ENCODE data around the gene DYDC1. TPM values are rescaled to one million over a fixed set of nuclear protein-coding genes. Genes with fewer than 3 reads are reported as not detected.

DYDC1 gene
- total RNA-seq, 2 experiments from 2014 or later = not detected

GRCh38 chr10:80320377-80320776 lies 36.2 kb downstream of the DYDC1 start:
- peaks cover 0 to 4% of the 10 kb centered on the region in 2 experiments for H3K9me3 ChIP-seq (ENCODE audit: control insufficient read depth in 1 of 2, insufficient read depth in 1 of 2, low read length in 2 of 2)
- Mint-ChIP-seq H3K27ac (no peak overlapping the region), H3K27me3 (no peaks in the 10 kb centered on the region), H3K36me3 (ENCODE audit: low read depth) (no peaks in the 10 kb centered on the region), H3K4me3 (no peak overlapping the region), H3K9me3 (no peaks in the 10 kb centered on the region), H3K4me1 (ENCODE audit: low read depth) (no peaks in the 10 kb centered on the region)
- H3K36me3 ChIP-seq (ENCODE audit: insufficient read depth, low read length) = no peaks in the 10 kb centered on the region
- CTCF ChIA-PET = no interaction called here
- H3K27me3 ChIP-seq (ENCODE audit: control insufficient read depth in 1 of 2, insufficient read depth in 2 of 2, low read length in 2 of 2) = peaks cover 0 to 2% of the 10 kb centered on the region in 2 experiments
- intact Hi-C loops (cut with DNase I, micrococcal nuclease) = no loop called here
- no peak overlapping the region for H3K27ac ChIP-seq (ENCODE audit: low read depth in 1 of 2, low read length in 2 of 2)
- no peak overlapping the region for H3K4me3 ChIP-seq (ENCODE audit: low read length)
- TF ChIP-seq CTCF (IDR thresholded peaks at IDR 0.05) = no peak
- ATAC-seq (ENCODE audit: poor library complexity) (no peak), DNase-seq (no peak)
- no peaks in the 10 kb centered on the region for H3K4me1 ChIP-seq (ENCODE audit: insufficient read depth, low read length)
- POLR2A ChIA-PET = no interaction called here

GRCh38 chr10:80319725-80320290 lies 36.7 kb downstream of the DYDC1 start:
- DNase-seq (no peak), ATAC-seq (ENCODE audit: poor library complexity) (no peak)
- no peak overlapping the region for H3K27ac Mint-ChIP-seq
- CTCF ChIA-PET = no interaction called here
- no peak overlapping the region for H3K4me3 Mint-ChIP-seq
- no peaks in the 10 kb centered on the region for H3K36me3 ChIP-seq (ENCODE audit: insufficient read depth, low read length)
- no peaks in the 10 kb centered on the region for H3K4me1 ChIP-seq (ENCODE audit: insufficient read depth, low read length)
- H3K27me3 ChIP-seq (ENCODE audit: control insufficient read depth in 1 of 2, insufficient read depth in 2 of 2, low read length in 2 of 2) = peaks cover 0 to 2% of the 10 kb centered on the region in 2 experiments
- POLR2A ChIA-PET = no interaction called here
- intact Hi-C loops (cut with DNase I, micrococcal nuclease) = no loop called here
- no peak overlapping the region for H3K4me3 ChIP-seq (ENCODE audit: low read length)
- no peak for TF ChIP-seq CTCF (IDR thresholded peaks at IDR 0.05)
- H3K4me1 Mint-ChIP-seq (ENCODE audit: low read depth) = no peaks in the 10 kb centered on the region
- no peaks in the 10 kb centered on the region for H3K9me3 Mint-ChIP-seq
- H3K27ac ChIP-seq (ENCODE audit: low read depth in 1 of 2, low read length in 2 of 2) = no peak overlapping the region
- H3K9me3 ChIP-seq (ENCODE audit: control insufficient read depth in 1 of 2, insufficient read depth in 1 of 2, low read length in 2 of 2) = peaks cover 0 to 8% of the 10 kb centered on the region in 2 experiments
- H3K27me3 Mint-ChIP-seq = no peaks in the 10 kb centered on the region
- no peaks in the 10 kb centered on the region for H3K36me3 Mint-ChIP-seq (ENCODE audit: low read depth)

- no peaks in the 10 kb centered on the region for H3K9me3 Mint-ChIP-seq
- intact Hi-C loops (cut with DNase I, micrococcal nuclease) = no loop called here
- no peak for ATAC-seq (ENCODE audit: poor library complexity)
- no peaks in the 10 kb centered on the region for H3K27me3 Mint-ChIP-seq
- POLR2A ChIA-PET = no interaction called here
- no peak overlapping the region for H3K4me3 Mint-ChIP-seq
- no peak overlapping the region for H3K27ac Mint-ChIP-seq
- Histone ChIP-seq H3K27me3 (ENCODE audit: control insufficient read depth in 1 of 2, insufficient read depth in 2 of 2, low read length in 2 of 2) (peaks cover 0 to 2% of the 10 kb centered on the region in 2 experiments), H3K36me3 (ENCODE audit: insufficient read depth, low read length) (no peaks in the 10 kb centered on the region), H3K4me1 (ENCODE audit: insufficient read depth, low read length) (no peaks in the 10 kb centered on the region), H3K4me3 (ENCODE audit: low read length) (no peak overlapping the region), H3K9me3 (ENCODE audit: control insufficient read depth in 1 of 2, insufficient read depth in 1 of 2, low read length in 2 of 2) (peaks cover 0 to 8% of the 10 kb centered on the region in 2 experiments), H3K27ac (ENCODE audit: low read depth in 1 of 2, low read length in 2 of 2) (no peak overlapping the region)
- H3K36me3 Mint-ChIP-seq (ENCODE audit: low read depth) = no peaks in the 10 kb centered on the region
- CTCF ChIA-PET = no interaction called here
- DNase-seq = no peak
- H3K4me1 Mint-ChIP-seq (ENCODE audit: low read depth) = no peaks in the 10 kb centered on the region
- TF ChIP-seq CTCF (IDR thresholded peaks at IDR 0.05) = no peak
Observed at GRCh38 chr10:80319318-80319717, 37.2 kb downstream of the DYDC1 start.
